Measurements from ENCODE around the gene MYOG. TPM values are rescaled to one million over a fixed set of nuclear protein-coding genes. Genes with fewer than 3 reads are reported as not detected.

Gene MYOG
- total RNA-seq (2014; rRNA removed; shearing (Covaris generic)), result not detected in 2 replicates
- not detected in 2 replicates for polyA plus RNA-seq (2014; cell fraction: nucleus; rRNA removed)

- DNase-seq (ENCODE audit: extremely low read depth, low read depth), result no peak
Measured at GRCh38 chr1:203085528-203086406, at the start of gene MYOG. TSS of gene MYOG (minus strand) at chr1:203086012. CDS start at chr1:203085961, 51 bp downstream.

GRCh38 chr1:203133970-203134725, 48.3 kb upstream of the MYOG start:
- no peak for DNase-seq (ENCODE audit: extremely low read depth, low read depth)

- no peak for DNase-seq (ENCODE audit: extremely low read depth, low read depth)
Measured at GRCh38 chr1:203131548-203132200, 45.9 kb upstream of the MYOG start.

- no peak for DNase-seq (ENCODE audit: extremely low read depth, low read depth)
Measured at GRCh38 chr1:203130358-203130985, 44.7 kb upstream of the MYOG start.

- no peak for DNase-seq (ENCODE audit: extremely low read depth, low read depth)
Measured at GRCh38 chr1:203129501-203130231, 43.9 kb upstream of the MYOG start.

- no peak for DNase-seq (ENCODE audit: extremely low read depth, low read depth)
Measured at GRCh38 chr1:203128716-203129500, 43.1 kb upstream of the MYOG start.

- DNase-seq (ENCODE audit: extremely low read depth, low read depth), result no peak
Measured at GRCh38 chr1:203128431-203128715, 42.6 kb upstream of the MYOG start.

GRCh38 chr1:203127666-203128430, 42.0 kb upstream of the MYOG start, which contains the start of gene ADORA1:
TSS of gene ADORA1 (plus strand) at chr1:203127726. CDS start at chr1:203128842, 1,116 bp downstream.
- DNase-seq (ENCODE audit: extremely low read depth, low read depth), result no peak

GRCh38 chr1:203126866-203127665, 41.3 kb upstream of the MYOG start:
- no peak for DNase-seq (ENCODE audit: extremely low read depth, low read depth)

- no peak for DNase-seq (ENCODE audit: extremely low read depth, low read depth)
Measured at GRCh38 chr1:203126151-203126865, 40.5 kb upstream of the MYOG start.

GRCh38 chr1:203124546-203125317, 38.9 kb upstream of the MYOG start:
- DNase-seq (ENCODE audit: extremely low read depth, low read depth), result no peak

GRCh38 chr1:203124011-203124410, 38.2 kb upstream of the MYOG start:
- DNase-seq (ENCODE audit: extremely low read depth, low read depth), result no peak

- no peak for DNase-seq (ENCODE audit: extremely low read depth, low read depth)
Measured at GRCh38 chr1:203122159-203122558, 36.3 kb upstream of the MYOG start.

GRCh38 chr1:203121186-203122015, 35.6 kb upstream of the MYOG start:
- DNase-seq (ENCODE audit: extremely low read depth, low read depth), result no peak
